Activated CD4-positive, alpha-beta T cell treated with anti-CD3 and anti-CD28 coated beads, Interleukin-2, amount 50 U/mL, for 1 hour (primary cell): Measurements from ENCODE around the gene TLN1.

Source experiments
- DNase-seq: peaks from one replicate; pipeline ENCODE4 v3.0.0-alpha.2; 2020

TLN1 gene

DNA sequence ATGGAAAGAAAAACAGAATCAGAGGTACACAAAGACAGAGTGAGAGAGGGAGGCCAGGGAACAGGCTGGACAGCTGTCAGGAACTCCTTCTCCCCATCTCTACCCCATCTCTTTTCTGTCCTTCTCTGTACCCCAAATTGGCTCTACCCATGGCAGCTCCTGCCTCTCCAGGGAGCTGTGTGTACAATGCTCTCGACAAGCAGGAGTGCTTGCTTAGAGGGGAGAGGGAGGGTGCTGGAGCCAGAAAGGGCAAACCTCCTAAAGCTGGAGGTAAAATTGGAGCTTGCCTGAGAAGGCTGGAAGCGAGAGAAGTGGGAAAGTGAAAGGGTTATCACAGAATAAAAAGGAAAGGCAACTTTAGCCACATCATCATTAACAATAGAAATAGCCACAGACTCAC is 48.7 kb downstream of the TLN1 start:
- DNase-seq = no peak

DNA sequence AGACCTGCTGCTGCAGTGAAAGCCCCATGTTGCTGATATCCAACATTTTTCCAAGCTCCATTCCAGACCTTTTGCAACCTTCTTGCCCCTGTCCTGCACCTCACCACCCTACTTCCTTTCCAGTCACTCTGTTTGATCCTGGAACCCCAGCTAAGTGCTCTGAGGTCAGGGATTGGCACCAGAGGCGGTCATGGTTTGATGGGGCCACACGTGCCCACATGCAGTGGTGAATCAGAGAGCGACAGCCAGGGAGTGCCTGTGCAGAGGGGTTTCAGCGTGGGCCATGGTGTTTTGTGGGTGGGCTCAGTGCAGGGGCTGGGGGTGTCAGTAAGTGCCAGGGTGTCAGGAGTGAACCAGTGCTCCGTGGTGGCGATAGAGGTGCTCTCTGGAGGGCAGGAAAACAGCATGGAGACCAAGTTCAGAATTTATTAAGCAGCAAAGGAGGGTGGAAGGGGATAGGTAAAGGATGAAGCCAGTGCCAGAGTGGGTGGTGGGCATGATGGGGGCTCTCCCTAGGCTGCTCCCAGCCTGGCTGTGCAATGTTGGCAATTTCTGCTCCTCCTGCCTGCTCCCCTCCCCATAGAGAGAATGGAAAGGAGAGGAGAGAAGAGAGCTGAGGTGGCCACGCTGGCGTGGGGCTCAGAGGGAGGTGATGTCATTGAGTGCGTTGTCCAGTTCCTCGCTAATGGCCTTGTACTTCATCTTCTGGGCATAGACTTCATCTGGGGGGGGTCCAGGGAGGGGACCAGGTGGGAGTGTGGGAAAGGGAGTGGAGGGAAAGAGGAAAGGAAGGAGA is 49.3 kb downstream of the TLN1 start:
- no peak for DNase-seq

DNA sequence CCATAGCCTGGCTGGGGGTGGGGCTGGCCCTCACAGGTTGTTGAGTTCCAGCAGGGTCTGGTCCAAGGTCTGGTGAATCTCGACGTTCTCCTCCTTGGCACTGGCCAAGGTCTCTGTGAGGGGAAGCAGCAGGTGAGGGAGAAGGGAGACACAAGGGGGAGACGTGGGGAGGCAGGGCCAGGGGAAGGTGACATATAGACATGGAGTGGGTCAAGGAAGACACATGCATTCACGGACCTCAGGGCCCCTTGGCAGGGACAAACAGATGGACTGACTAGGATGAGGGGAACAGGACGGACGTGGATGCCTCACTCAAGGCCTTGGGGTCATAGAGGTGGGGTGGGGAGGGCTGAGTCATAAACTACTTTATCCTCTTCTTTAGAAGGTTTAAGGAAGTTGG is 49.9 kb downstream of the TLN1 start:
- DNase-seq = no peak

DNA sequence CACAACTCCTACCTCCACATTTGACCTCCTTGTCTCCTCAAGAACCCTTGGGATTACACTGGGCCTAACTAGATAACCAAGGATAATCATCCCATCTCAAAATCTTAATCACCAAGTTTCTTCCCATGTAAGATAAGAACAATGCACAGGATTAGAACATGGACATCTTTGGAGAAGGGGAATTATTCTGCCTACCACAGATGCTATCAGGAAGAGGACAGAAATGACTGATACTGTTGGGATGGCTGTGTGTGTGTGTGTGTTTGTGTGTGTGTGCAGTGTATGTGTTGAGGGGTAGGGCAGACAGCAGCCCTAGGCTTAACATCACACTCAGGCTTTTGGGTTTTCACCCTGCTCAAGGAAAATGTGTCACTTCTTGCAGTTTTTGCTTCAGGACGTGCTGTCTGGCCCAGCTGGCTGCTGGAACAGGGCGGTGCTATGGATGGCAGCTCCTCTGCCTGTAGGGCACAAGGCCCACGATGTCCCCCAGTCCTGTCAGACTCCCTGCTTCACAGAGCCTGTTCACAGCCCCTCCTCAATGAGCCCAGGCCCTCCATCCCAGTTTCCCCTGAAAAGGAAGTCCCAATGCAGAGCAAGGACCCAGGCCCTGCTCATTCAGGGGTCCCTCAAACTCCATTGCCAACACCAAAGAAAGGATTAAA is 50.5 kb downstream of the TLN1 start:
- no peak for DNase-seq

DNA sequence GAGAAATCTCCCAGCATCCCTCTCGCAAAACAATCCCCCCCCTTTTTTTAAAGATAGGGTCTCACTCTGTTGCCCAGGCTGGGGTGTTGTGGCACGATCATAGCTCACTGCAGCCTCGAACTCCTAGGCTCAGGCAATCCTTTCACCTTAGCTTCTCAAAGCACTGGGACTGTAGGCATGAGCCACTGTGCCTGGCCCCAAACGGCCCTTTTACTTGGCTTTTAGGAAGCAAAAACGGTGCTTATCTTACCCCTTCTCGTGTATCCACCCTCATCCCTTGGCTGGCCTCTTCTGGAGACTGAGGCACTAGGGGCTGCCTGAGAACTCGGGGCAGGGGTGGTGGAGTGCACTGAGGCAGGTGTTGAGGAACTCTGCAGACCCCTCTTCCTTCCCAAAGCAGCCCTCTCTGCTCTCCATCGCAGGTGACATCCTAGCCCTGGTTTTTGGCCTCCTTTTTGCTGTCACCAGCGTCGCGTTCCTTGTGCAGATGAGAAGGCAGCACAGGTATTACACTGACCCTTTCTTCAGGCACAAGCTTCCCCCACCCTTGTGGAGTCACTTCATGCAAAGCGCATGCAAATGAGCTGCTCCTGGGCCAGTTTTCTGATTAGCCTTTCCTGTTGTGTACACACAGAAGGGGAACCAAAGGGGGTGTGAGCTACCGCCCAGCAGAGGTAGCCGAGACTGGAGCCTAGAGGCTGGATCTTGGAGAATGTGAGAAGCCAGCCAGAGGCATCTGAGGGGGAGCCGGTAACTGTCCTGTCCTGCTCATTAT is 51.5 kb downstream of the TLN1 start:
- DNase-seq = no peak

DNA sequence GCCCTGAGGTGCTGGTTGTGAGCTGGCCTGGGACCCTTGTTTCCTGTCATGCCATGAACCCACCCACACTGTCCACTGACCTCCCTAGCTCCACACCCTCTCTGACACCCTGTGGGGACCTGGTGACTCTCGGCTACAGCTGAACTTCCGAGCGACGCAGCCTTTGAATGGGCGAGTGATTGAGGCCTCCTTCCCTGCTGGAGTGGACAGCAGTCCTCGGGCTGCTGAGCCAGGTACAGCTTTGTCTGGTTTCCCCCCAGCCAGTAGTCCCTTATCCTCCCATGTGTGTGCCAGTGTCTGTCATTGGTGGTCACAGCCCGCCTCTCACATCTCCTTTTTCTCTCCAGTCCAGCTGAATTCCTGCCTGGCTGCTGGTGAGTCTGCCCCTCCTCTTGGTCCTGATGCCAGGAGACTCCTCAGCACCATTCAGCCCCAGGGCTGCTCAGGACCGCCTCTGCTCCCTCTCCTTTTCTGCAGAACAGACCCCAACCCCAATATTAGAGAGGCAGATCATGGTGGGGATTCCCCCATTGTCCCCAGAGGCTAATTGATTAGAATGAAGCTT is 52.1 kb downstream of the TLN1 start:
- no peak for DNase-seq

DNA sequence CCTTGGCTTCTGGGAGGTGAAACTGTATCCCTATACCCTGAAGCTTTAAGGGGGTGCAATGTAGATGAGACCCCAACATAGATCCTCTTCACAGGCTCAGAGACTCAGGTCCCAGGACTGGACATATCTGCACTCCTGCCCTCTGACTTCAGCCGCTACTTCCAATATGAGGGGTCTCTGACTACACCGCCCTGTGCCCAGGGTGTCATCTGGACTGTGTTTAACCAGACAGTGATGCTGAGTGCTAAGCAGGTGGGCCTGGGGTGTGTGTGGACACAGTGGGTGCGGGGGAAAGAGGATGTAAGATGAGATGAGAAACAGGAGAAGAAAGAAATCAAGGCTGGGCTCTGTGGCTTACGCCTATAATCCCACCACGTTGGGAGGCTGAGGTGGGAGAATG is 52.9 kb downstream of the TLN1 start:
- no peak for DNase-seq

DNA sequence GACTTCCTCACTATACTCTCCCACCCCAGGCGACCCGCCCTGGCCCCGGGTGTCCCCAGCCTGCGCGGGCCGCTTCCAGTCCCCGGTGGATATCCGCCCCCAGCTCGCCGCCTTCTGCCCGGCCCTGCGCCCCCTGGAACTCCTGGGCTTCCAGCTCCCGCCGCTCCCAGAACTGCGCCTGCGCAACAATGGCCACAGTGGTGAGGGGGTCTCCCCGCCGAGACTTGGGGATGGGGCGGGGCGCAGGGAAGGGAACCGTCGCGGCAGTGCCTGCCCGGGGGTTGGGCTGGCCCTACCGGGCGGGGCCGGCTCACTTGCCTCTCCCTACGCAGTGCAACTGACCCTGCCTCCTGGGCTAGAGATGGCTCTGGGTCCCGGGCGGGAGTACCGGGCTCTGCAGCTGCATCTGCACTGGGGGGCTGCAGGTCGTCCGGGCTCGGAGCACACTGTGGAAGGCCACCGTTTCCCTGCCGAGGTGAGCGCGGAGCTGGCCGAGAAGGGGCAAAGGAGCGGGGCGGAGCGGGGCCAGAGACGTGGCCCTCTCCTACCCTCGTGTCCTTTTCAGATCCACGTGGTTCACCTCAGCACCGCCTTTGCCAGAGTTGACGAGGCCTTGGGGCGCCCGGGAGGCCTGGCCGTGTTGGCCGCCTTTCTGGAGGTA is 56.1 kb downstream of the TLN1 start:
- no peak for DNase-seq

DNA sequence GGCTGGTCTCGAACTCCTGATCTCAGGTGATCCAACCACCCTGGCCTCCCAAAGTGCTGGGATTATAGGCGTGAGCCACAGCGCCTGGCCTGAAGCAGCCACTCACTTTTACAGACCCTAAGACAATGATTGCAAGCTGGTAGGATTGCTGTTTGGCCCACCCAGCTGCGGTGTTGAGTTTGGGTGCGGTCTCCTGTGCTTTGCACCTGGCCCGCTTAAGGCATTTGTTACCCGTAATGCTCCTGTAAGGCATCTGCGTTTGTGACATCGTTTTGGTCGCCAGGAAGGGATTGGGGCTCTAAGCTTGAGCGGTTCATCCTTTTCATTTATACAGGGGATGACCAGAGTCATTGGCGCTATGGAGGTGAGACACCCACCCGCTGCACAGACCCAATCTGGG is 56.8 kb downstream of the TLN1 start:
- DNase-seq = no peak

DNA sequence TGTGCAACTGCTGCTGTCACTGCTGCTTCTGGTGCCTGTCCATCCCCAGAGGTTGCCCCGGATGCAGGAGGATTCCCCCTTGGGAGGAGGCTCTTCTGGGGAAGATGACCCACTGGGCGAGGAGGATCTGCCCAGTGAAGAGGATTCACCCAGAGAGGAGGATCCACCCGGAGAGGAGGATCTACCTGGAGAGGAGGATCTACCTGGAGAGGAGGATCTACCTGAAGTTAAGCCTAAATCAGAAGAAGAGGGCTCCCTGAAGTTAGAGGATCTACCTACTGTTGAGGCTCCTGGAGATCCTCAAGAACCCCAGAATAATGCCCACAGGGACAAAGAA is 58.0 kb downstream of the TLN1 start:
- no peak for DNase-seq

DNA sequence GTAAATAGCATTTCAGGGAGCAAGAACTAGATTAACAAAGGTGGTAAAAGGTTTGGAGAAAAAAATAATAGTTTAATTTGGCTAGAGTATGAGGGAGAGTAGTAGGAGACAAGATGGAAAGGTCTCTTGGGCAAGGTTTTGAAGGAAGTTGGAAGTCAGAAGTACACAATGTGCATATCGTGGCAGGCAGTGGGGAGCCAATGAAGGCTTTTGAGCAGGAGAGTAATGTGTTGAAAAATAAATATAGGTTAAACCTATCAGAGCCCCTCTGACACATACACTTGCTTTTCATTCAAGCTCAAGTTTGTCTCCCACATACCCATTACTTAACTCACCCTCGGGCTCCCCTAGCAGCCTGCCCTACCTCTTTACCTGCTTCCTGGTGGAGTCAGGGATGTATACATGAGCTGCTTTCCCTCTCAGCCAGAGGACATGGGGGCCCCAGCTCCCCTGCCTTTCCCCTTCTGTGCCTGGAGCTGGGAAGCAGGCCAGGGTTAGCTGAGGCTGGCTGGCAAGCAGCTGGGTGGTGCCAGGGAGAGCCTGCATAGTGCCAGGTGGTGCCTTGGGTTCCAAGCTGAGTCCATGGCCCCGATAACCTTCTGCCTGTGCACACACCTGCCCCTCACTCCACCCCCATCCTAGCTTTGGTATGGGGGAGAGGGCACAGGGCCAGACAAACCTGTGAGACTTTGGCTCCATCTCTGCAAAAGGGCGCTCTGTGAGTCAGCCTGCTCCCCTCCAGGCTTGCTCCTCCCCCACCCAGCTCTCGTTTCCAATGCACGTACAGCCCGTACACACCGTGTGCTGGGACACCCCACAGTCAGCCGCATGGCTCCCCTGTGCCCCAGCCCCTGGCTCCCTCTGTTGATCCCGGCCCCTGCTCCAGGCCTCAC is 58.6 kb downstream of the TLN1 start, which contains the start of gene CA9:
TSS of gene CA9 (plus strand) at position 797 of the 893 bp plus-strand sequence. CDS start at position 829, 32 bp downstream.
- DNase-seq = no peak

DNA sequence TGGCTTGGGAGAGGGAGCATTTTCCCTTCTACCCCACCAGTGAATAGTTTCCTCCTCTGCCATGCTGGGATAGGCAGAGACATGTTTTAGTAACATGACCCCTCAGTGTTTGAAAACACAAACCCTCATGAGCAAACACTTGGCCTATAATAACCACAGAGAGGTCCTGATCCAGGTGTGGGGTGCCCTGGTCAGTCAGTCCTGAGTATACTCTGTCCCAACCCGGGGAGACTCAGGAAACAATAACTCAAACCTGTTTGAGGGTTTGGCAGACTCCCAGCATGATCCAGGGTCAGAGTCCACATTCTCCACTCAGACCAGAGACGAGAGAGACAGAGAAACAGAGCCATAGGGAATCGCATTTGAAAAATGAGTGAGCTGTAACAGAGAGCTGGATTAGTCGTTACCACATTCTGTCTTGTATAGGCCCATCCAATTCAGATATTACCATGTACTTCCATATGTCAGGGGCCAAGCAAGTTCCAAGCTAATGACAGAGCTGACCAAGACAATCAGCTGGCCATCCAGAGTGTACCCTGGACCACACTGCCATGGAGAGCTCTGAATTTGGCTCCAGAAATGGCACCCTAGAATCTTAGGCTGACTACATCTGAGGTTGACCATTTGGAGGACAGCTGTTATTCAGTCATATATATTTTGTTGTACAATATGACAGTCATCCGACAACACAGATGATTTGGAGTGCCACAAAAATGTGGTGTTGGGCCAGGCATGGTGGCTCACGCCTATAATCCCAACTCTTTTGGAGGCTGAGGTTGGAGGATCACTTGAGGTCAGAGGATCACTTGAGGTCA is 62.5 kb downstream of the TLN1 start:
- no peak for DNase-seq

DNA sequence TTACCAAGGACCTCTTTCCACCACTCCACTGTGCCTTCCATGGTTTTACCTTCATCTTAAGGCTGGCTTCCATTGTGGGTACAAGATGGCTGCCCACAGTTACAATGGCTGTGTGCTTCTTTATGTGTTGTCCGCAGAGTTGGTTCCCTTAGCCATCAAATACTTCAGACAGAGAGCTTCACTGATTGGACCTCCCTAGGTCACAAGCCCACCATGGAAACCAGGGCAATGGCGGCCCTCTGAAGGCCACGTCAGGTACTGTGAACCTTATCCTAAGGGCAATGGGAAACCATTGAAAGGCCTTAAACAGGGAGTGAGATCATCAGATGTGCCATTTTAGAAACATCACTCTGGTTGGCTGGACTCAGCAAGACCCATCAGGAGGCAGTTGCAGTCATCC is 64.1 kb downstream of the TLN1 start:
- DNase-seq = no peak

DNA sequence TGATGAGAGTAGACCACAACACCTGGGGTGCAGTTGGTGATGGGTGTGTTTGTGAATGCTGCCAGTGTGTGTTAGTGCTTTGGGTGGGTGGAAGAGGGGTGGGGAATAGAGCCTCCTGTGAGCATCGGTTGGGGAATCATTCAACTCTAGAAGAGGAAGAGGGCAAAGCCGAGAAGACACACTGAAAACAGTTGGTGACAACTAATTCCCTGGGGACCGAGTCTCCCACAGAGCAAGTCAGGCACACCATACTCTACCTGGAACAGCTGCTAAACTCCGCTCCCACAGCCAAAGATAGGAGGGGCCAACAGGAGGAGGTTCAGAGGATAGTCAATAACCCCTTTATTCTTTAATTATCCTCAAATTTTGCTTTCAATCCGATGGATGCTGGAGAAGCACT is 65.4 kb downstream of the TLN1 start:
- DNase-seq = no peak

DNA sequence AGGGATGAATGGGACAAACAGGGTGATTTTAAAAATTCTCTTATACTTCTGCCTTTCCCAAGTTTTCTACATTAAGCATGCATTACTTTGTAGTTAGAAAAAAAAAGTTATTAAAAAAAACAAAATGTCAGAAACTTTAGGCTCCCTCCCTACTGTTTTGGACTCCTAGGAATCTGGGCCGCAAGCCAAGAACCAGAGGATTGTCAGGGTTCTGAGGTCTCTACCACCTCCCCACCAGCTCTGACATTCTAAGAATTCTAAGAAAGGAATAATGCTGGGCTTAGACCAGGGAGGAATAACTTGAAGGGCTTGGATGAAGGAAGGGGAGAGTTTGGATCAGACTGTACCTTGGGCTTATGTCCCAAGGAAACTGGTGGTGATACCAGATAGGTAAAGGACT is 66.0 kb downstream of the TLN1 start:
- DNase-seq = no peak

DNA sequence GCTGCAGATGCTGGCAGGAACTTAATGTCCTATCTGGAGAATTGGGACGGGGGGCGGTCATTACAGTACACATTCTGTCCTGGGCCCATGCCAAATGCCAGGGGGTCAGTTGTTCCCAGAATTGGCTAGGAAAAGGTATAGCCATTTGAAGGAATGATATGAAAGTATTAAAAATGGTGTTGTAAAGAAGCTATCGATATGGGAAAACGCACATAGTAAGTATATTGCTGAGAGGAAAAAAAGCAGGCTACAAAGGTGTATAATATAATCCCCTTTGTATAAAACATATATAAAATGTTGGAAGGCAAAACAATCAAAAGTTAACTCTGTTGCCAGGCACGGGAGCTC is 66.5 kb downstream of the TLN1 start:
- no peak for DNase-seq

DNA sequence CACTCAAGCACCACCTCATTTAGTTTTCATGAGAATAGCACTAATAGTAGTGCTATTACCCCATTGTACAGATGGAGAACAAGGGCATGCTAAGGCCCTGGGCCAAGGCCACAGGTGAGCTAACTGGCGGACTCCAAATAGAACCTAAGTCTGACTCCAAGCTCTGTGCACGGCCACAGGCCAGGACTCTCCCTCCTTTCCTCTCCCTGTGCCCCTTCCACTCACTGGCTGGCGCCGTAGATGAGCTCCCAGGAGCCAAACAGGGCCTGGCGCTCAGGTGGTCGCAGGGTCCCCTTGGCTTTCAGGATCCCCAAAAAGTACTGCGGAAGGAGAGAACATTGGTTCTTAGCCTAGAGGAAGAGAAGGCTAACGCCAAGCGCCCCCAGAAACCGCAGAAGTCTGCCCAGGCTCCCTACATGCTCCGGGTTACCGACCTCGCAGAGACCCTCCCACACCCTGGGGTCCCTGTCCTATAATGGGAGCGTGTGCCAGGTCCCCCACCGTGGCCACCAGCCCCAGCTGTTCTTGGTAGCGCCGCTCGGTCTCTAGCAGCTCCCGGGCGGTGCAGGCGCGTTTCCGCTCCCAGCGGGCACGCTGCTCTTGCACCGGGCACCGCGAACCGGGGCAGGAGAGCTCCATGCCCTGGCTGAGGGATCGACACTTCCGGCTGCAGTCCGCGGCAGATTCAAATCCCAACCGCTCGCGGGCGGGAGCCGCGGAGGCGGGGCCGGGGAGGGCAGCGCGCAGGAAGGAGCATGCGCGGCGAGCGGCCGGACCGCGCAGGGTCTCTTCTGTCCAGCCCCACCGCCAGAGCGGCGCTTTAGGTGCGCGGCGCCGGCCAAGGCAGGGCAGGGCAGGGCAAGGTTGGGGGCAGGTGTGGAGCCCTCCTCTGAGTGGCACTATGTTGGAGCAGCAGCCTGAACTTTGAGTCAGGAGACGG is 67.2 kb downstream of the TLN1 start, which contains the start of gene ARHGEF39:
TSS of gene ARHGEF39 (minus strand) at position 665 of the 940 bp plus-strand sequence. CDS start at position 639, 26 bp downstream.
- DNase-seq = peak; percentile 39

DNA sequence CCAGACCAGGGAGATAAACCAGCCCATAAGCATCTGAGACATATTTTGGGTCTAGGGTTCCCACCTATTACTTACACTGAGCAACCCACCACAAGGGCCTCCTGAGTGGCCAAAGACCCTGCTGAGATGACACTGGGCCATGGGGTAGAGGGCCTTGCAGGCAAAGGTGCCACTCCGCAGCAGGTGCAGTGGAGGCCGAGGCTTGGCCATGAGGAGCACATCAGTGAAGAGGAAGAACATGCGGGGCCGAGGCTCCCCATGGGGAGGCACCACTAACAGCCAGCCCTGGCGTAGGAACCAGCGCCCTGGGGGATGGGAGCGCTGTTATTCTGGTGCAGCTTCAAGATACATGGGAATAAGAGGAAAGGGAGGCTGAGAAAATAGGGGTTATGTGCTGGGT is 69.6 kb downstream of the TLN1 start:
- DNase-seq = no peak

DNA sequence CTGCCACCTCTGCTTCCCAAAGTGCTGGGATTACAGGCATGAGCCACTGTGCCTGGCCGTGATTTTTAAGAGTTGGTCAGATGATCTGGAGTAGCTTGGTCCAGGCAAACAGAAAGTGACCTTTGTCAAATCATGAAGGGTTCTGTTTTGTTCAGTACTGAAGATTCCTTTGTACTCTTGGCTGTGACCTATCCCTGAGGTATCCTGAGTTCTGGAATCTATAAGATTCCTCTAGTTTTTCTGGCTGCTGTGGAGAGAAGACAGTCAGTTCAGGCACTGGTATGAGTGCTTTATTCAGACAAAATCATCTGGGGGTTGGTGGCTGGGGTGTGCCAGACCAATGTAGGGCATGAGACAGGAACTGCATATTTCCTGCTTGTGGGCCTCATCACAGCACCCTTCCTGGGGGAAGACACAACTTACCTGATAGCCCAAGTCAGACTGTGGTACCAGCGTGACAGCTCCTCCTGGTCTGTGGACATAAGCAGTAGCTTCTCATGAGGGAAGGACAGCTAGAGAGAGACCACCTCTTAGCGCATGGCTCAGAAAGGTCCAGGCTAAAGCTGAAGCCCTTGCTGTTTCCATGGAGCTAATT is 70.1 kb downstream of the TLN1 start:
- peak; percentile 43 for DNase-seq
